GM12878 (cell line): Measurements from ENCODE around the gene NAP1L4. TPM values are rescaled to one million over a fixed set of nuclear protein-coding genes. Genes with fewer than 3 reads are reported as not detected.

ENCODE experiments used
- ATAC-seq: fragments of 200-7000 bp; cut with Tn5 transposase; 3 replicates; pipeline ENCODE4 v1.9.1; 2020; ENCODE audit warnings: mild to moderate bottlenecking, moderate library complexity
- BruUV-seq: library from RNA; stranded (reverse); fragments of 400-500 nt; replicated peaks from 2 replicates; lab custom pipeline; 2021; lab: Mats Ljungman, UMichigan
- CTCF ChIA-PET: fragments of 300-600 bp; sonication (Branson Sonifier 250); formaldehyde crosslinking; extraction: SDS; loops from one replicate; lab custom pipeline; 2021; ENCODE audit warnings: inconsistent platforms; lab: Yijun Ruan, JAX
- POLR2A ChIA-PET: fragments of 350-600 bp; formaldehyde crosslinking; extraction: SDS; loops from one replicate; lab custom pipeline; 2021; ENCODE audit warnings: inconsistent platforms; lab: Charles Lee
- RAD21 ChIA-PET: fragments of 300-600 bp; sonication (Branson Sonifier 250); formaldehyde crosslinking; loops from one replicate; lab custom pipeline; 2023; ENCODE audit warnings: antibody characterized with exemption; ENCODE audit not compliant: unreplicated experiment; lab: Charles Lee
- SMC1A ChIA-PET: fragments of 300-600 bp; sonication (Branson Sonifier 250); formaldehyde crosslinking; loops from one replicate; lab custom pipeline; 2023; ENCODE audit not compliant: unreplicated experiment, uncharacterized antibody; lab: Charles Lee
- DNase-seq: peaks from one replicate; pipeline ENCODE4 v3.0.0-alpha.2; 2011; ENCODE audit warnings: low read depth, low spot score
- FAIRE-seq: peaks from 3 replicates; lab custom pipeline; 2011; peaks lifted over from hg19 to GRCh38; lab: Jason Lieb, UNC
- H2AFZ ChIP-seq: 2 replicates; pipeline ENCODE4 v1.6.0; 2011; ENCODE audit warnings: low read depth, low read length, control low read depth; ENCODE audit not compliant: control insufficient read depth
- H3K27ac ChIP-seq: 2 replicates; pipeline ENCODE4 v1.5.1; 2011; ENCODE audit warnings: control low read depth; ENCODE audit not compliant: control insufficient read depth, insufficient read depth
- H3K27me3 ChIP-seq, 2 experiments: replicated peaks in 1 of 2; 2 replicates each; pipeline versions ENCODE4 v1.6.0 to v1.6.1; 2011; ENCODE audit warnings: low read length in 1 of 2; ENCODE audit not compliant: control insufficient read depth in 2 of 2, insufficient read depth in 2 of 2
- H3K36me3 ChIP-seq, 2 experiments: 2 replicates each; pipeline ENCODE4 v1.5.1; 2011; ENCODE audit warnings: low read length in 1 of 2; ENCODE audit not compliant: control insufficient read depth in 2 of 2, insufficient read depth in 2 of 2
- H3K4me1 ChIP-seq: 2 replicates; pipeline ENCODE4 v1.6.1; 2011; ENCODE audit warnings: mild to moderate bottlenecking, low read length, moderate library complexity, mixed read lengths; ENCODE audit not compliant: control insufficient read depth, insufficient read depth
- H3K4me2 ChIP-seq: 2 replicates; pipeline ENCODE4 v1.6.0; 2011; ENCODE audit warnings: control low read depth; ENCODE audit not compliant: control insufficient read depth, insufficient read depth
- H3K4me3 ChIP-seq: fragments of 200-600 bp; sonication (generic); 2 replicates; pipeline ENCODE4 v1.5.1; 2016
- H3K79me2 ChIP-seq: 2 replicates; pipeline ENCODE4 v1.6.0; 2011; ENCODE audit warnings: low read length; ENCODE audit not compliant: control insufficient read depth, insufficient read depth
- H3K9ac ChIP-seq: 2 replicates; pipeline ENCODE4 v1.8.0; 2011; ENCODE audit warnings: low read length, control low read depth, mixed read lengths; ENCODE audit not compliant: control insufficient read depth, insufficient read depth
- H3K9me3 ChIP-seq: replicated peaks from 3 replicates; pipeline ENCODE4 v1.5.1; 2011; ENCODE audit warnings: mild to moderate bottlenecking, low read length; ENCODE audit not compliant: control insufficient read depth, insufficient read depth
- H4K20me1 ChIP-seq: 2 replicates; pipeline ENCODE4 v1.6.0; 2011; ENCODE audit not compliant: control insufficient read depth, insufficient read depth
- BHLHE40 ChIP-seq, 2 experiments: fragments of 450-650 bp in 1 of 2; IDR thresholded peaks; 2 replicates each; pipeline ENCODE4 v1.6.1; 2011 to 2017; ENCODE audit warnings: low read depth in 2 of 2, borderline replicate concordance in 1 of 2, improper control_type of control experiment in 1 of 2, low read length in 1 of 2, mild to moderate bottlenecking in 1 of 2
- EZH2 ChIP-seq: IDR thresholded peaks from 2 replicates; pipeline ENCODE4 v1.6.1; 2012; ENCODE audit warnings: low read depth, mild to moderate bottlenecking, control low read depth, inconsistent platforms, low read length, borderline replicate concordance; ENCODE audit not compliant: control insufficient read depth
- FOXK2 ChIP-seq: fragments of 450-650 bp; IDR thresholded peaks from 2 replicates; pipeline ENCODE4 v1.6.1; 2017; ENCODE audit warnings: mild to moderate bottlenecking, moderate library complexity
- NFYA ChIP-seq: IDR thresholded peaks from 2 replicates; pipeline ENCODE4 v1.6.1; 2011; ENCODE audit warnings: low read depth, mild to moderate bottlenecking, low read length, improper control_type of control experiment, borderline replicate concordance
- POLR2AphosphoS2 ChIP-seq: IDR thresholded peaks from 2 replicates; pipeline ENCODE4 v1.6.1; 2011; ENCODE audit warnings: low read depth, mild to moderate bottlenecking, low read length, improper control_type of control experiment, moderate library complexity
- TCF7 ChIP-seq: IDR thresholded peaks from 2 replicates; pipeline ENCODE4 v1.6.1; 2014; ENCODE audit warnings: antibody characterized with exemption, borderline replicate concordance
- ZNF274 ChIP-seq: IDR thresholded peaks from one replicate; pipeline ENCODE4 v1.8.0; 2011; ENCODE audit not compliant: insufficient read length, insufficient read depth
- WGBS: methylation state at CpG from one replicate; pipeline ENCODE4 v1.1.6; 2016; ENCODE audit warnings: low lambda C conversion rate; ENCODE audit not compliant: insufficient replicate concordance, insufficient coverage; ENCODE audit errors: missing lambda C conversion rate; 5-methylcytosine and 5-hydroxymethylcytosine counted together
- in situ Hi-C: fragments of 300-500 bp; cut with MboI; formaldehyde crosslinking; loops from 9 replicates; pipeline ENCODE4 v1.14.3; 2018; ENCODE audit warnings: mixed read lengths
- intact Hi-C: fragments of 100-400 bp; cut with micrococcal nuclease; formaldehyde crosslinking; loops from one replicate; pipeline ENCODE4 v1.14.2; 2022; ENCODE audit not compliant: unreplicated experiment
- polyA plus RNA-seq, 11 experiments: library from polyadenylated mRNA; depleted of rRNA in 4 of 11; unstranded in 6 of 11; stranded (reverse) in 5 of 11; fragments of >200 nt; fragmentation: Nextera tagmentation in 4 of 11; fragmentation: Illumina TruSeq in 1 of 11; extraction: Ambion mirVana in 4 of 11; extraction: Trizol in 1 of 11; gene quantifications; 1 replicate in 1 of 11; 2 replicates in 10 of 11; pipeline versions ENCODE4 v1.2.1 to v1.2.3, GENCODE V29; 2011 to 2016; ENCODE audit warnings: inconsistent platforms in 2 of 11, missing spikeins in 2 of 11, low read depth in 1 of 11
- total RNA-seq, 4 experiments: library from RNA; depleted of rRNA in 3 of 4; stranded (reverse); fragments of >200 nt in 3 of 4; fragmentation: Illumina TruSeq in 1 of 4; extraction: Trizol in 1 of 4; gene quantifications; 2 replicates each; pipeline versions ENCODE4 v1.2.1 to v1.2.3, GENCODE V29; 2013 to 2021
- TF ChIP-seq, protein P1 (sequence below): fragments of 450-650 bp; IDR thresholded peaks from 2 replicates; pipeline ENCODE4 v1.6.1; 2017; ENCODE audit warnings: mild to moderate bottlenecking, low read depth, inconsistent platforms; ENCODE audit not compliant: poor library complexity, severe bottlenecking
- TF ChIP-seq, protein P2 (sequence below): fragments of 450-650 bp; formaldehyde crosslinking; IDR thresholded peaks from 2 replicates; pipeline ENCODE4 v1.5.0; 2022; ENCODE audit warnings: mild to moderate bottlenecking, missing genetic modification characterization
- TF ChIP-seq, protein P3 (sequence below): fragments of 450-650 bp; IDR thresholded peaks from 2 replicates; pipeline ENCODE4 v1.6.1; 2017; ENCODE audit warnings: mild to moderate bottlenecking, moderate library complexity

Gene NAP1L4
- total and polyA plus RNA-seq, 10 of the 15 experiments (the other 5 are each of a cell fraction or from before 2014, with no cell fraction given): 24.8 to 198 (median 114) TPM

DNA sequence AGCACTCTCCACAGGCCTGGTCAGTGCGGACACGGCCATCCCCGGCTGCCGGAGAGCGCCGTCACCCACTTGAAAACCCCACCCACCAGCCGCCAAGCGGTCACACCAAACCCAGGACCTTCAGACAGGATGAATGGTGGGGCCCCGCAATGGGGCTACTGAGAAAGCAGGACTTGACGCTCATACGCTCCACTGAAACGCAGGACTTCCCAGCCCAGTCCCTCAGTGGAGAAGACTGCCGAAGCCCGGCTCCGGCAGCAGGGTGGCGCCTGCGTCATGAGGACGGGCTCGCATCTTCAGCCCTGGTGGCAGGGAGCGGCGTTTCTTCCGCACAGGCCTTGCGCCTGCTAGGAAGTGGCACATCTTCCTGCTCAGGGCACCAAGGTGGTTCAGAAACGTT is 47.6 kb downstream of the NAP1L4 start:
- BruUV-seq: no TSS peak
- Histone ChIP-seq H3K79me2 (no peaks in the 10 kb centered on the region), H4K20me1 (no peaks in the 10 kb centered on the region; the same call in 1 of the 2 replicates), H3K4me2 (no peak overlapping the region), H3K27ac (no peak overlapping the region), H3K4me3 (no peak overlapping the region), H3K9ac (no peak overlapping the region), H3K4me1 (peaks cover 3% of the 10 kb centered on the region; the same call in 1 of the 2 replicates), H3K36me3 (peaks cover 15 to 27% of the 10 kb centered on the region in 2 experiments), H2AFZ (no peak overlapping the region), H3K27me3 (no peaks in the 10 kb centered on the region), H3K9me3 (no peaks in the 10 kb centered on the region; the same call in 2 of the 3 replicates)
- POLR2A ChIA-PET: no interaction called here
- CTCF ChIA-PET: no interaction called here
- no peak for FAIRE-seq
- no peak for ATAC-seq
- in situ Hi-C loops: no loop called here
- TF ChIP-seq, protein P1, sequence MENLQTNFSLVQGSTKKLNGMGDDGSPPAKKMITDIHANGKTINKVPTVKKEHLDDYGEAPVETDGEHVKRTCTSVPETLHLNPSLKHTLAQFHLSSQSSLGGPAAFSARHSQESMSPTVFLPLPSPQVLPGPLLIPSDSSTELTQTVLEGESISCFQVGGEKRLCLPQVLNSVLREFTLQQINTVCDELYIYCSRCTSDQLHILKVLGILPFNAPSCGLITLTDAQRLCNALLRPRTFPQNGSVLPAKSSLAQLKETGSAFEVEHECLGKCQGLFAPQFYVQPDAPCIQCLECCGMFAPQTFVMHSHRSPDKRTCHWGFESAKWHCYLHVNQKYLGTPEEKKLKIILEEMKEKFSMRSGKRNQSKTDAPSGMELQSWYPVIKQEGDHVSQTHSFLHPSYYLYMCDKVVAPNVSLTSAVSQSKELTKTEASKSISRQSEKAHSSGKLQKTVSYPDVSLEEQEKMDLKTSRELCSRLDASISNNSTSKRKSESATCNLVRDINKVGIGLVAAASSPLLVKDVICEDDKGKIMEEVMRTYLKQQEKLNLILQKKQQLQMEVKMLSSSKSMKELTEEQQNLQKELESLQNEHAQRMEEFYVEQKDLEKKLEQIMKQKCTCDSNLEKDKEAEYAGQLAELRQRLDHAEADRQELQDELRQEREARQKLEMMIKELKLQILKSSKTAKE: no peak
- TF ChIP-seq, protein P2, sequence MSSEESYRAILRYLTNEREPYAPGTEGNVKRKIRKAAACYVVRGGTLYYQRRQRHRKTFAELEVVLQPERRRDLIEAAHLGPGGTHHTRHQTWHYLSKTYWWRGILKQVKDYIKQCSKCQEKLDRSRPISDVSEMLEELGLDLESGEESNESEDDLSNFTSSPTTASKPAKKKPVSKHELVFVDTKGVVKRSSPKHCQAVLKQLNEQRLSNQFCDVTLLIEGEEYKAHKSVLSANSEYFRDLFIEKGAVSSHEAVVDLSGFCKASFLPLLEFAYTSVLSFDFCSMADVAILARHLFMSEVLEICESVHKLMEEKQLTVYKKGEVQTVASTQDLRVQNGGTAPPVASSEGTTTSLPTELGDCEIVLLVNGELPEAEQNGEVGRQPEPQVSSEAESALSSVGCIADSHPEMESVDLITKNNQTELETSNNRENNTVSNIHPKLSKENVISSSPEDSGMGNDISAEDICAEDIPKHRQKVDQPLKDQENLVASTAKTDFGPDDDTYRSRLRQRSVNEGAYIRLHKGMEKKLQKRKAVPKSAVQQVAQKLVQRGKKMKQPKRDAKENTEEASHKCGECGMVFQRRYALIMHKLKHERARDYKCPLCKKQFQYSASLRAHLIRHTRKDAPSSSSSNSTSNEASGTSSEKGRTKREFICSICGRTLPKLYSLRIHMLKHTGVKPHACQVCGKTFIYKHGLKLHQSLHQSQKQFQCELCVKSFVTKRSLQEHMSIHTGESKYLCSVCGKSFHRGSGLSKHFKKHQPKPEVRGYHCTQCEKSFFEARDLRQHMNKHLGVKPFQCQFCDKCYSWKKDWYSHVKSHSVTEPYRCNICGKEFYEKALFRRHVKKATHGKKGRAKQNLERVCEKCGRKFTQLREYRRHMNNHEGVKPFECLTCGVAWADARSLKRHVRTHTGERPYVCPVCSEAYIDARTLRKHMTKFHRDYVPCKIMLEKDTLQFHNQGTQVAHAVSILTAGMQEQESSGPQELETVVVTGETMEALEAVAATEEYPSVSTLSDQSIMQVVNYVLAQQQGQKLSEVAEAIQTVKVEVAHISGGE (CRISPR knock-in tag): no peak
- no peak for TF ChIP-seq POLR2AphosphoS2
- TF ChIP-seq, protein P3, sequence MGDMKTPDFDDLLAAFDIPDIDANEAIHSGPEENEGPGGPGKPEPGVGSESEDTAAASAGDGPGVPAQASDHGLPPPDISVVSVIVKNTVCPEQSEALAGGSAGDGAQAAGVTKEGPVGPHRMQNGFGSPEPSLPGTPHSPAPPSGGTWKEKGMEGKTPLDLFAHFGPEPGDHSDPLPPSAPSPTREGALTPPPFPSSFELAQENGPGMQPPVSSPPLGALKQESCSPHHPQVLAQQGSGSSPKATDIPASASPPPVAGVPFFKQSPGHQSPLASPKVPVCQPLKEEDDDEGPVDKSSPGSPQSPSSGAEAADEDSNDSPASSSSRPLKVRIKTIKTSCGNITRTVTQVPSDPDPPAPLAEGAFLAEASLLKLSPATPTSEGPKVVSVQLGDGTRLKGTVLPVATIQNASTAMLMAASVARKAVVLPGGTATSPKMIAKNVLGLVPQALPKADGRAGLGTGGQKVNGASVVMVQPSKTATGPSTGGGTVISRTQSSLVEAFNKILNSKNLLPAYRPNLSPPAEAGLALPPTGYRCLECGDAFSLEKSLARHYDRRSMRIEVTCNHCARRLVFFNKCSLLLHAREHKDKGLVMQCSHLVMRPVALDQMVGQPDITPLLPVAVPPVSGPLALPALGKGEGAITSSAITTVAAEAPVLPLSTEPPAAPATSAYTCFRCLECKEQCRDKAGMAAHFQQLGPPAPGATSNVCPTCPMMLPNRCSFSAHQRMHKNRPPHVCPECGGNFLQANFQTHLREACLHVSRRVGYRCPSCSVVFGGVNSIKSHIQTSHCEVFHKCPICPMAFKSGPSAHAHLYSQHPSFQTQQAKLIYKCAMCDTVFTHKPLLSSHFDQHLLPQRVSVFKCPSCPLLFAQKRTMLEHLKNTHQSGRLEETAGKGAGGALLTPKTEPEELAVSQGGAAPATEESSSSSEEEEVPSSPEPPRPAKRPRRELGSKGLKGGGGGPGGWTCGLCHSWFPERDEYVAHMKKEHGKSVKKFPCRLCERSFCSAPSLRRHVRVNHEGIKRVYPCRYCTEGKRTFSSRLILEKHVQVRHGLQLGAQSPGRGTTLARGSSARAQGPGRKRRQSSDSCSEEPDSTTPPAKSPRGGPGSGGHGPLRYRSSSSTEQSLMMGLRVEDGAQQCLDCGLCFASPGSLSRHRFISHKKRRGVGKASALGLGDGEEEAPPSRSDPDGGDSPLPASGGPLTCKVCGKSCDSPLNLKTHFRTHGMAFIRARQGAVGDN: no peak
- TF ChIP-seq EZH2: no peak
- no peak for TF ChIP-seq FOXK2
- TF ChIP-seq ZNF274: no peak
- no peak for TF ChIP-seq NFYA
- TF ChIP-seq BHLHE40 (IDR thresholded peaks at IDR 0.05; ENCODE audit: borderline replicate concordance in 1 of 2, low read depth in 2 of 2, low read length in 1 of 2): no peak
- no peak for TF ChIP-seq TCF7
- SMC1A ChIA-PET: no interaction called here
- DNase-seq: no peak
- 96% methylated on average over 24 of the region's 24 CpGs for WGBS
- RAD21 ChIA-PET: no interaction called here
- intact Hi-C loops: no loop called here
